HTR-8/SVneo (cell line): ENCODE measurements around the gene PCSK4.
A peak's percentile ranks its signal among the peaks of the same experiment; 100 is the strongest.
"Not testable (repeated sequence)": the region's sequence is repeated elsewhere in the genome, so short reads cannot be mapped to it uniquely, and the experiment has no call there.

ENCODE experiments used
- DNase-seq: peaks from one replicate; pipeline ENCODE4 v3.0.0; 2011; ENCODE audit warnings: low spot score, mixed read lengths; ENCODE audit not compliant: insufficient read length
- FAIRE-seq: peaks from 2 replicates; lab custom pipeline; 2011; peaks lifted over from hg19 to GRCh38; lab: Jason Lieb, UNC

The PCSK4 gene

GRCh38 chr19:1507763-1508506 lies 17.8 kb upstream of the PCSK4 start:
- FAIRE-seq (peak; percentile 94), DNase-seq (peak; percentile 96)

GRCh38 chr19:1507192-1507660 lies 17.1 kb upstream of the PCSK4 start:
- FAIRE-seq (no peak), DNase-seq (no peak)

- FAIRE-seq (no peak), DNase-seq (no peak)
Measured at GRCh38 chr19:1505991-1506881, 16.1 kb upstream of the PCSK4 start.

GRCh38 chr19:1505012-1505411 lies 14.9 kb upstream of the PCSK4 start:
- FAIRE-seq (no peak), DNase-seq (no peak)

GRCh38 chr19:1503925-1504773 lies 14.0 kb upstream of the PCSK4 start:
- no peak for FAIRE-seq

GRCh38 chr19:1503089-1503924 lies 13.2 kb upstream of the PCSK4 start:
- no peak for DNase-seq
- FAIRE-seq: no peak

More at GRCh38 chr19:1503925-1504773, 14.0 kb upstream of the PCSK4 start:
- DNase-seq: no peak

- DNase-seq: no peak
- FAIRE-seq: no peak
Measured at GRCh38 chr19:1502433-1503088, 12.4 kb upstream of the PCSK4 start.

- no peak for FAIRE-seq
- no peak for DNase-seq
Measured at GRCh38 chr19:1501200-1501595, 11.0 kb upstream of the PCSK4 start.

- not testable (repeated sequence) for FAIRE-seq, DNase-seq
Measured at GRCh38 chr19:1499231-1499630, 9.1 kb upstream of the PCSK4 start.

- DNase-seq: no peak
- FAIRE-seq: no peak
Measured at GRCh38 chr19:1497578-1498235, 7.6 kb upstream of the PCSK4 start.

- DNase-seq (no peak), FAIRE-seq (no peak)
Measured at GRCh38 chr19:1496714-1497577, 6.8 kb upstream of the PCSK4 start.

- FAIRE-seq: no peak
Measured at GRCh38 chr19:1495799-1496713, 5.9 kb upstream of the PCSK4 start.

GRCh38 chr19:1495051-1495798 lies 5.1 kb upstream of the PCSK4 start:
- no peak for DNase-seq
- no peak for FAIRE-seq

More at GRCh38 chr19:1495799-1496713, 5.9 kb upstream of the PCSK4 start:
- DNase-seq: no peak

- FAIRE-seq: no peak
- no peak for DNase-seq
Measured at GRCh38 chr19:1494115-1494815, 4.1 kb upstream of the PCSK4 start.

GRCh38 chr19:1492474-1493006 lies 2.4 kb upstream of the PCSK4 start:
- no peak for DNase-seq

More at GRCh38 chr19:1492474-1493006, 2.4 kb upstream of the PCSK4 start:
- FAIRE-seq: no peak
